H9 (cell line): ENCODE data around the gene LYZL6. TPM values are rescaled to one million over a fixed set of nuclear protein-coding genes. Genes with fewer than 3 reads are reported as not detected.
A peak's percentile ranks its signal among the peaks of the same experiment; 100 is the strongest.

ENCODE experiments used
- DNase-seq: peaks from one replicate; pipeline ENCODE4 v3.0.0-alpha.2; 2017
- H2AFZ ChIP-seq: one replicate; pipeline ENCODE4 v1.6.1; 2013; ENCODE audit warnings: mild to moderate bottlenecking, low read length, control low read depth, moderate library complexity
- H2AK5ac ChIP-seq: 2 replicates; pipeline ENCODE4 v1.6.1; 2013; ENCODE audit warnings: low read length, control low read depth, mixed read lengths; ENCODE audit not compliant: insufficient read length
- H2BK120ac ChIP-seq: one replicate; pipeline ENCODE4 v1.6.1; 2013; ENCODE audit warnings: low read depth, mild to moderate bottlenecking, low read length, control low read depth, inconsistent platforms; ENCODE audit not compliant: poor library complexity, severe bottlenecking
- H2BK12ac ChIP-seq: 2 replicates; pipeline ENCODE4 v1.6.1; 2013; ENCODE audit warnings: low read length, control low read depth, mixed read lengths, low read depth; ENCODE audit not compliant: insufficient read length
- H2BK15ac ChIP-seq: 2 replicates; pipeline ENCODE4 v1.6.1; 2013; ENCODE audit warnings: low read depth, low read length, control low read depth
- H2BK20ac ChIP-seq: one replicate; pipeline ENCODE4 v1.6.1; 2013; ENCODE audit warnings: low read depth, mild to moderate bottlenecking, low read length, control low read depth, inconsistent platforms; ENCODE audit not compliant: poor library complexity, severe bottlenecking
- H2BK5ac ChIP-seq: 2 replicates; pipeline ENCODE4 v1.6.1; 2013; ENCODE audit warnings: low read length, control low read depth, mixed read lengths; ENCODE audit not compliant: insufficient read length
- H3K14ac ChIP-seq: 2 replicates; pipeline ENCODE4 v1.6.1; 2013; ENCODE audit warnings: low read length, control low read depth; ENCODE audit not compliant: insufficient read depth
- H3K18ac ChIP-seq: 2 replicates; pipeline ENCODE4 v1.6.1; 2013; ENCODE audit warnings: low read depth, mild to moderate bottlenecking, mixed read lengths, low read length, control low read depth; ENCODE audit not compliant: insufficient read length
- H3K23ac ChIP-seq: 2 replicates; pipeline ENCODE4 v1.6.1; 2013; ENCODE audit warnings: low read length, control low read depth, mixed read lengths, low read depth; ENCODE audit not compliant: insufficient read length
- H3K23me2 ChIP-seq: 2 replicates; pipeline ENCODE4 v1.6.1; 2013; ENCODE audit warnings: low read depth, mild to moderate bottlenecking, mixed read lengths, low read length, control low read depth; ENCODE audit not compliant: insufficient read length, poor library complexity, severe bottlenecking
- H3K27ac ChIP-seq: 2 replicates; pipeline ENCODE4 v1.5.1; 2013; ENCODE audit warnings: low read length, control low read depth, mixed read lengths, low read depth; ENCODE audit not compliant: insufficient read length
- H3K27me3 ChIP-seq: 2 replicates; pipeline ENCODE4 v1.6.1; 2013; ENCODE audit warnings: low read length, control low read depth, inconsistent platforms; ENCODE audit not compliant: insufficient read depth
- H3K4ac ChIP-seq: 2 replicates; pipeline ENCODE4 v1.6.1; 2013; ENCODE audit warnings: low read depth, mild to moderate bottlenecking, control low read depth, inconsistent platforms, low read length, moderate library complexity
- H3K4me1 ChIP-seq: 2 replicates; pipeline ENCODE4 v1.6.1; 2013; ENCODE audit warnings: low read length, control low read depth, inconsistent platforms; ENCODE audit not compliant: insufficient read depth
- H3K4me2 ChIP-seq: 2 replicates; pipeline ENCODE4 v1.6.1; 2013; ENCODE audit warnings: low read length, control low read depth, mixed read lengths; ENCODE audit not compliant: insufficient read length, insufficient read depth
- H3K56ac ChIP-seq: 2 replicates; pipeline ENCODE4 v1.6.1; 2013; ENCODE audit warnings: low read depth, mild to moderate bottlenecking, mixed read lengths, low read length, control low read depth; ENCODE audit not compliant: insufficient read length
- H3K79me1 ChIP-seq: 2 replicates; pipeline ENCODE4 v1.6.1; 2013; ENCODE audit warnings: low read depth, mild to moderate bottlenecking, moderate library complexity, low read length, control low read depth, inconsistent platforms; ENCODE audit not compliant: insufficient read depth, poor library complexity, severe bottlenecking
- H3K79me2 ChIP-seq: 2 replicates; pipeline ENCODE4 v1.6.1; 2013; ENCODE audit warnings: low read length, control low read depth, inconsistent platforms; ENCODE audit not compliant: insufficient read depth
- H3K9ac ChIP-seq: 2 replicates; pipeline ENCODE4 v1.6.1; 2013; ENCODE audit warnings: low read length, control low read depth, mixed read lengths; ENCODE audit not compliant: insufficient read length; ENCODE audit errors: extremely low read depth
- H3K9me3 ChIP-seq: one replicate; pipeline ENCODE4 v1.6.1; 2013; ENCODE audit warnings: low read depth, low read length, inconsistent platforms; ENCODE audit not compliant: control insufficient read depth
- H3T11ph ChIP-seq: one replicate; pipeline ENCODE4 v1.6.1; 2013; ENCODE audit warnings: mild to moderate bottlenecking, low read length, control low read depth, inconsistent platforms
- H4K20me1 ChIP-seq: one replicate; pipeline ENCODE4 v1.6.1; 2013; ENCODE audit not compliant: control insufficient read depth, insufficient read length, insufficient read depth
- H4K5ac ChIP-seq: 2 replicates; pipeline ENCODE4 v1.6.1; 2013; ENCODE audit warnings: low read depth, mild to moderate bottlenecking, mixed read lengths, low read length, control low read depth; ENCODE audit not compliant: insufficient read length
- H4K8ac ChIP-seq: replicated peaks from 2 replicates; pipeline ENCODE4 v1.6.1; 2013; ENCODE audit warnings: low read length, control low read depth, mixed read lengths, low read depth; ENCODE audit not compliant: insufficient read length
- H4K91ac ChIP-seq: 2 replicates; pipeline ENCODE4 v1.6.1; 2013; ENCODE audit warnings: low read depth, mild to moderate bottlenecking, moderate library complexity, mixed read lengths, low read length, control low read depth; ENCODE audit not compliant: insufficient read length
- H3K27ac Mint-ChIP-seq, 3 experiments: 2 replicates in 2 of 3; 3 replicates in 1 of 3; pipeline ENCODE4 v1.8.0; 2020 to 2021; ENCODE audit warnings: mixed read lengths in 3 of 3, mild to moderate bottlenecking in 1 of 3, moderate library complexity in 1 of 3
- H3K27me3 Mint-ChIP-seq: 2 replicates; pipeline ENCODE4 v1.8.0; 2021; ENCODE audit warnings: low read depth, mild to moderate bottlenecking, moderate library complexity, mixed read lengths
- H3K36me3 Mint-ChIP-seq, 3 experiments: 2 replicates in 2 of 3; 3 replicates in 1 of 3; pipeline ENCODE4 v1.8.0; 2020 to 2021; ENCODE audit warnings: low read depth in 3 of 3, mixed read lengths in 3 of 3; ENCODE audit not compliant: insufficient read depth in 1 of 3
- H3K4me1 Mint-ChIP-seq, 2 experiments: 2 replicates each; pipeline ENCODE4 v1.8.0; 2020; ENCODE audit warnings: mixed read lengths in 2 of 2
- H3K4me3 Mint-ChIP-seq, 2 experiments: 2 replicates in 1 of 2; 3 replicates in 1 of 2; pipeline ENCODE4 v1.8.0; 2020 to 2021; ENCODE audit warnings: mild to moderate bottlenecking in 2 of 2, mixed read lengths in 2 of 2, moderate library complexity in 1 of 2
- H3K9me3 Mint-ChIP-seq, 2 experiments: 2 replicates in 1 of 2; 3 replicates in 1 of 2; pipeline ENCODE4 v1.8.0; 2020; ENCODE audit warnings: mild to moderate bottlenecking in 2 of 2, mixed read lengths in 2 of 2, moderate library complexity in 1 of 2
- WGBS: extraction: QIAGEN DNeasy Blood & Tissue Kit; methylation state at CpG from one replicate; pipeline ENCODE4 v1.1.7; 2013; ENCODE audit warnings: missing lambda C conversion rate, low lambda C conversion rate, mixed read lengths; ENCODE audit not compliant: insufficient read length; ENCODE audit errors: extremely low coverage; 5-methylcytosine and 5-hydroxymethylcytosine counted together
- total RNA-seq: library from RNA; stranded (reverse); gene quantifications from 2 replicates; pipeline ENCODE4 v1.2.1, GENCODE V29; 2021
- TF ChIP-seq, protein P1 (sequence below): fragments of 200-600 bp; sonication (generic); conservative IDR thresholded peaks from 3 replicates; pipeline ENCODE4 v1.8.0; 2021; ENCODE audit warnings: antibody characterized with exemption, mild to moderate bottlenecking

Gene LYZL6
- total RNA-seq, 1 experiment from 2014 or later: not detected

DNA sequence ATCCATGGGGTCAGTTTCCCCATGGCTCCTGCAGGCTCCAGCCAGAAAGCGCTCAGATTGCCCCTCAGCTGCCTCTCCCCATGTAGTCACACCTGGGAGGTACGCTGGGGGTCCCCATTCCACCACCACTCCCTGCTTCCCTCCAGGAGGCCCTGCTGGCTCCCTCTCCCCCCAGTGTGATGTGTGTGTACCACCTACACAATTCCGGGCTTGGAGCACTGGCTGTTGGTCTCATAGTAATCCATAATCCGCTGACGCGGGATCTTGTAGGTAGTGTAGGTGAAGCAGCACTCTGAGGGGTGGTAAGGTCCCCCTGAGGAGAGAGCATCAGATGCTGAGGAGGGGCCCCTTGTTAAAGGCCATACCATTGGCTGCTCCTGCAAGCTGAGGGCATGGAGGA, 40.6 kb upstream of the LYZL6 start:
- Histone ChIP-seq H3K4me1 (no peaks in the 10 kb centered on the region), H3K23ac (no peak overlapping the region), H2BK5ac (no peak overlapping the region), H3K9me3 (no peaks in the 10 kb centered on the region), H4K20me1 (no peaks in the 10 kb centered on the region), H4K91ac (no peak overlapping the region), H2BK20ac (no peak overlapping the region), H3K18ac (no peak overlapping the region), H3K9ac (no peak overlapping the region), H3K23me2 (no peaks in the 10 kb centered on the region), H3K79me1 (no peaks in the 10 kb centered on the region), H3K4ac (no peak overlapping the region), H2BK15ac (no peak overlapping the region), H3K27ac (no peak overlapping the region), H2BK12ac (no peak overlapping the region), H3K79me2 (no peaks in the 10 kb centered on the region), H4K5ac (no peak overlapping the region), H2AFZ (no peak overlapping the region), H2BK120ac (no peak overlapping the region), H3K27me3 (no peaks in the 10 kb centered on the region), H2AK5ac (no peak overlapping the region), H3K14ac (no peak overlapping the region), H4K8ac (no peak overlapping the region), H3K4me2 (no peak overlapping the region), H3T11ph (no peak overlapping the region), H3K56ac (no peak overlapping the region)
- no peaks in the 10 kb centered on the region for H3K4me1 Mint-ChIP-seq
- WGBS: no CpG with 5 or more reads among the region's 6 CpGs
- no peak overlapping the region; a peak in 1 of 7 replicates for H3K27ac Mint-ChIP-seq
- DNase-seq: peak; percentile 19
- no peaks in the 10 kb centered on the region; a peak in 2 of 5 replicates for H3K9me3 Mint-ChIP-seq
- H3K4me3 Mint-ChIP-seq: no peak overlapping the region
- no peaks in the 10 kb centered on the region for H3K36me3 Mint-ChIP-seq
- TF ChIP-seq, protein P1, sequence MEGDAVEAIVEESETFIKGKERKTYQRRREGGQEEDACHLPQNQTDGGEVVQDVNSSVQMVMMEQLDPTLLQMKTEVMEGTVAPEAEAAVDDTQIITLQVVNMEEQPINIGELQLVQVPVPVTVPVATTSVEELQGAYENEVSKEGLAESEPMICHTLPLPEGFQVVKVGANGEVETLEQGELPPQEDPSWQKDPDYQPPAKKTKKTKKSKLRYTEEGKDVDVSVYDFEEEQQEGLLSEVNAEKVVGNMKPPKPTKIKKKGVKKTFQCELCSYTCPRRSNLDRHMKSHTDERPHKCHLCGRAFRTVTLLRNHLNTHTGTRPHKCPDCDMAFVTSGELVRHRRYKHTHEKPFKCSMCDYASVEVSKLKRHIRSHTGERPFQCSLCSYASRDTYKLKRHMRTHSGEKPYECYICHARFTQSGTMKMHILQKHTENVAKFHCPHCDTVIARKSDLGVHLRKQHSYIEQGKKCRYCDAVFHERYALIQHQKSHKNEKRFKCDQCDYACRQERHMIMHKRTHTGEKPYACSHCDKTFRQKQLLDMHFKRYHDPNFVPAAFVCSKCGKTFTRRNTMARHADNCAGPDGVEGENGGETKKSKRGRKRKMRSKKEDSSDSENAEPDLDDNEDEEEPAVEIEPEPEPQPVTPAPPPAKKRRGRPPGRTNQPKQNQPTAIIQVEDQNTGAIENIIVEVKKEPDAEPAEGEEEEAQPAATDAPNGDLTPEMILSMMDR: no peak
- peaks cover 5% of the 10 kb centered on the region for H3K27me3 Mint-ChIP-seq
